SK-N-SH (cell line): ENCODE measurements around the gene FGF4. TPM values are rescaled to one million over a fixed set of nuclear protein-coding genes. Genes with fewer than 3 reads are reported as not detected.

ENCODE experiments used
- CTCF ChIA-PET: fragments of 300-600, 350-600 bp; formaldehyde crosslinking; extraction: SDS; loops from one replicate; lab custom pipeline; 2021; lab: Yijun Ruan, JAX
- POLR2A ChIA-PET: fragments of 350-600 bp; sonication (Branson Sonifier 250); formaldehyde crosslinking; extraction: SDS; loops from one replicate; lab custom pipeline; 2020; ENCODE audit warnings: antibody characterized with exemption, inconsistent platforms; lab: Yijun Ruan, JAX
- DNase-seq: peaks from one replicate; pipeline ENCODE4 v3.0.0; 2012
- H2AFZ ChIP-seq: fragments of 200-600 bp; sonication (generic); 2 replicates; pipeline ENCODE4 v1.8.1; 2016; ENCODE audit warnings: antibody characterized with exemption, mild to moderate bottlenecking, low read depth
- H3F3A ChIP-seq: fragments of 200-600 bp; sonication (generic); replicated peaks from 2 replicates; pipeline ENCODE3; 2016; ENCODE audit warnings: antibody characterized with exemption, mild to moderate bottlenecking; ENCODE audit not compliant: insufficient read depth
- H3K27ac ChIP-seq, 2 experiments: fragments of 200-500 bp in 1 of 2; fragments of 200-600 bp in 1 of 2; sonication (Bioruptor generic) in 1 of 2; sonication (generic), shearing (Covaris generic) in 1 of 2; 2 replicates each; pipeline versions ENCODE4 v1.5.1 to v1.6.1; 2014 to 2016; ENCODE audit warnings: low read depth in 2 of 2, inconsistent platforms in 1 of 2, low read length in 1 of 2, mild to moderate bottlenecking in 1 of 2, mixed read lengths in 1 of 2
- H3K27me3 ChIP-seq: fragments of 200-600 bp; sonication (generic), shearing (Covaris generic); 2 replicates; pipeline ENCODE4 v1.6.1; 2016; ENCODE audit warnings: mixed run types; ENCODE audit not compliant: insufficient read depth
- H3K36me3 ChIP-seq, 2 experiments: fragments of 200-500 bp in 1 of 2; fragments of 200-600 bp in 1 of 2; sonication (Bioruptor generic) in 1 of 2; sonication (generic) in 1 of 2; replicated peaks in 1 of 2; 2 replicates each; pipeline versions ENCODE3 to v1.5.1; 2014 to 2016; ENCODE audit warnings: low read length in 1 of 2, mild to moderate bottlenecking in 1 of 2; ENCODE audit not compliant: insufficient read depth in 2 of 2, control insufficient read depth in 1 of 2
- H3K4me1 ChIP-seq, 2 experiments: fragments of 200-500 bp in 1 of 2; fragments of 200-600 bp in 1 of 2; sonication (Bioruptor generic) in 1 of 2; sonication (generic), shearing (Covaris generic) in 1 of 2; 2 replicates each; pipeline versions ENCODE4 v1.5.1 to v1.6.1; 2014 to 2016; ENCODE audit warnings: low read depth in 1 of 2, low read length in 1 of 2, mixed run types in 1 of 2; ENCODE audit not compliant: insufficient read depth in 2 of 2, control insufficient read depth in 1 of 2
- H3K4me2 ChIP-seq: fragments of 200-600 bp; sonication (generic), shearing (Covaris generic); 2 replicates; pipeline ENCODE4 v1.6.1; 2017; ENCODE audit warnings: mixed run types
- H3K4me3 ChIP-seq, 2 experiments: fragments of 200-500 bp in 1 of 2; fragments of 200-600 bp in 1 of 2; sonication (Bioruptor generic) in 1 of 2; sonication (generic), shearing (Covaris generic) in 1 of 2; 2 replicates each; pipeline versions ENCODE4 v1.5.1 to v1.8.1; 2014 to 2016; ENCODE audit warnings: low read depth in 2 of 2, inconsistent platforms in 1 of 2, low read length in 1 of 2, mild to moderate bottlenecking in 1 of 2, mixed read lengths in 1 of 2, moderate library complexity in 1 of 2
- H3K79me2 ChIP-seq: fragments of 200-600 bp; sonication (generic); 2 replicates; pipeline ENCODE4 v1.8.1; 2017; ENCODE audit warnings: mild to moderate bottlenecking; ENCODE audit not compliant: insufficient read depth
- H3K9ac ChIP-seq: fragments of 200-600 bp; sonication (generic); 2 replicates; pipeline ENCODE4 v1.6.1; 2017; ENCODE audit warnings: mixed run types
- H3K9me2 ChIP-seq: fragments of 200-600 bp; sonication (generic); 2 replicates; pipeline ENCODE4 v1.6.1; 2017; ENCODE audit warnings: mixed run types
- H3K9me3 ChIP-seq: fragments of 200-600 bp; sonication (generic); 2 replicates; pipeline ENCODE4 v1.6.1; 2017; ENCODE audit warnings: mixed run types, mild to moderate bottlenecking, moderate library complexity
- H4K20me1 ChIP-seq: fragments of 200-600 bp; sonication (generic); 2 replicates; pipeline ENCODE4 v1.6.1; 2017; ENCODE audit warnings: mild to moderate bottlenecking, mixed run types; ENCODE audit not compliant: insufficient read depth
- CTCF ChIP-seq: fragments of 200-600 bp; sonication (generic); IDR thresholded peaks from 2 replicates; pipeline ENCODE4 v1.6.1; 2017; ENCODE audit warnings: antibody characterized with exemption, mild to moderate bottlenecking, moderate library complexity
- JUND ChIP-seq: IDR thresholded peaks from 2 replicates; pipeline ENCODE4 v1.4.0; 2012
- MXI1 ChIP-seq: IDR thresholded peaks from 2 replicates; pipeline ENCODE4 v1.6.1; 2012; ENCODE audit warnings: mild to moderate bottlenecking, low read depth, low read length, improper control_type of control experiment
- NFIC ChIP-seq: IDR thresholded peaks from 2 replicates; pipeline ENCODE4 v1.4.0; 2012; ENCODE audit warnings: borderline replicate concordance
- RCOR1 ChIP-seq: fragments of 150-350 bp; IDR thresholded peaks from 2 replicates; pipeline ENCODE4 v1.6.1; 2017; ENCODE audit warnings: antibody characterized with exemption, low read length
- REST ChIP-seq: IDR thresholded peaks from 2 replicates; pipeline ENCODE4 v1.6.1; 2012; ENCODE audit warnings: mild to moderate bottlenecking, low read depth, low read length, moderate library complexity
- RXRA ChIP-seq: IDR thresholded peaks from 2 replicates; pipeline ENCODE4 v1.4.0; 2012; ENCODE audit warnings: low read depth, mild to moderate bottlenecking, borderline replicate concordance
- TAF1 ChIP-seq: IDR thresholded peaks from 2 replicates; pipeline ENCODE4 v1.6.1; 2012; ENCODE audit warnings: low read depth, mild to moderate bottlenecking, low read length, moderate library complexity, borderline replicate concordance
- WGBS: methylation state at CpG from one replicate; pipeline ENCODE4 v1.1.6; 2017; ENCODE audit warnings: low lambda C conversion rate; 5-methylcytosine and 5-hydroxymethylcytosine counted together
- polyA plus RNA-seq, 3 experiments: library from polyadenylated mRNA; depleted of rRNA; stranded (reverse); fragments of >200 nt; gene quantifications; 2 replicates each; pipeline ENCODE4 v1.2.3, GENCODE V29; 2012

Gene FGF4
- polyA plus RNA-seq, 1 of the 3 experiments (the other 2 are of a cell fraction): not detected

GRCh38 chr11:69814411-69814810, 39.3 kb upstream of the FGF4 start:
- H3K4me3 ChIP-seq: no peak overlapping the region
- H3K27ac ChIP-seq: no peak overlapping the region
- no peaks in the 10 kb centered on the region for H3K36me3 ChIP-seq
- peaks cover 37% of the 10 kb centered on the region for H3K27me3 ChIP-seq
- no peaks in the 10 kb centered on the region for H4K20me1 ChIP-seq
- 35% methylated on average over 6 of the region's 7 CpGs for WGBS
- H3F3A ChIP-seq: no peaks in the 10 kb centered on the region
- ChIA-PET CTCF (interaction anchor here (0.7 to 1.2 kb wide), 2 partner anchors 13 to 240 kb away, joined by 3 to 4 read pairs; no protein-coding TSS in a partner anchor), POLR2A (no interaction called here)
- H3K9me2 ChIP-seq: no peaks in the 10 kb centered on the region
- H2AFZ ChIP-seq: no peak overlapping the region
- H3K4me1 ChIP-seq: no peaks in the 10 kb centered on the region; a peak in 1 of 4 replicates
- H3K4me2 ChIP-seq: no peak overlapping the region
- no peaks in the 10 kb centered on the region for H3K9me3 ChIP-seq
- no peak overlapping the region for H3K9ac ChIP-seq
- TF ChIP-seq TAF1: no peak
- TF ChIP-seq MXI1: no peak
- no peak for TF ChIP-seq NFIC
- no peak for TF ChIP-seq JUND
- no peak for TF ChIP-seq RXRA
- TF ChIP-seq CTCF: no peak
- no peak for TF ChIP-seq RCOR1
- TF ChIP-seq REST: no peak
- H3K79me2 ChIP-seq: no peaks in the 10 kb centered on the region
- DNase-seq: no peak

DNA sequence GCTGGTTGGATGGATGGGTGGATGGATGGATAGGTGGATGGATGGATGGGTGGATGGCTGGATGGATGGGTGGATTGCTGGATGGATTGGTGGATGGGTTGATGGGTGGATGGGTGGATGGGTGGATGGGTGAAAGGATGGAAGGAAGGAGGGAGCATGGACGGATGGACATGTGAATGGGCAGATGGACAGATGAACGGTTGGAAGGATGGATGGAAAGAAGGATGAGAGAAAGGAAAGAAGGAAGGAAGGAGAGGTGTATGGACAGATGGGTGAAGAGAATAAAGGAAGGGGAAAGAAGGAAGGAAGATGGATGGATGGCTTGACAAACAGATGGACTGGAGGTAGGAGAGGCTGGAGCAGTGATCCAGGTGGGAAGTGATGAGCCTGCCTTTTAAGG, 38.7 kb upstream of the FGF4 start:
- DNase-seq: no peak
- no peaks in the 10 kb centered on the region for H3K9me2 ChIP-seq
- CTCF ChIA-PET: interaction anchor here (0.7 to 1.2 kb wide), 2 partner anchors 13 to 241 kb away, joined by 3 to 6 read pairs; no protein-coding TSS in a partner anchor
- no peak overlapping the region for H3K9ac ChIP-seq
- no peaks in the 10 kb centered on the region for H3K79me2 ChIP-seq
- H3K4me3 ChIP-seq: no peak overlapping the region
- H3K27me3 ChIP-seq: peaks cover 36% of the 10 kb centered on the region
- no peaks in the 10 kb centered on the region for H3F3A ChIP-seq
- H3K4me2 ChIP-seq: no peak overlapping the region
- POLR2A ChIA-PET: no interaction called here
- H2AFZ ChIP-seq: no peak overlapping the region
- H4K20me1 ChIP-seq: no peaks in the 10 kb centered on the region
- TF ChIP-seq JUND: no peak
- WGBS: 8% methylated on average over 2 of the region's 2 CpGs
- no peaks in the 10 kb centered on the region for H3K9me3 ChIP-seq
- H3K36me3 ChIP-seq: no peaks in the 10 kb centered on the region
- peaks cover 0 to 2% of the 10 kb centered on the region in 2 experiments; a peak in 1 of 4 replicates for H3K4me1 ChIP-seq
- H3K27ac ChIP-seq: no peak overlapping the region
